ENCODE data around the gene PC.
A peak's percentile ranks its signal among the peaks of the same experiment; 100 is the strongest.
"Not testable (repeated sequence)": the region's sequence is repeated elsewhere in the genome, so short reads cannot be mapped to it uniquely, and the experiment has no call there.

The PC gene

DNA sequence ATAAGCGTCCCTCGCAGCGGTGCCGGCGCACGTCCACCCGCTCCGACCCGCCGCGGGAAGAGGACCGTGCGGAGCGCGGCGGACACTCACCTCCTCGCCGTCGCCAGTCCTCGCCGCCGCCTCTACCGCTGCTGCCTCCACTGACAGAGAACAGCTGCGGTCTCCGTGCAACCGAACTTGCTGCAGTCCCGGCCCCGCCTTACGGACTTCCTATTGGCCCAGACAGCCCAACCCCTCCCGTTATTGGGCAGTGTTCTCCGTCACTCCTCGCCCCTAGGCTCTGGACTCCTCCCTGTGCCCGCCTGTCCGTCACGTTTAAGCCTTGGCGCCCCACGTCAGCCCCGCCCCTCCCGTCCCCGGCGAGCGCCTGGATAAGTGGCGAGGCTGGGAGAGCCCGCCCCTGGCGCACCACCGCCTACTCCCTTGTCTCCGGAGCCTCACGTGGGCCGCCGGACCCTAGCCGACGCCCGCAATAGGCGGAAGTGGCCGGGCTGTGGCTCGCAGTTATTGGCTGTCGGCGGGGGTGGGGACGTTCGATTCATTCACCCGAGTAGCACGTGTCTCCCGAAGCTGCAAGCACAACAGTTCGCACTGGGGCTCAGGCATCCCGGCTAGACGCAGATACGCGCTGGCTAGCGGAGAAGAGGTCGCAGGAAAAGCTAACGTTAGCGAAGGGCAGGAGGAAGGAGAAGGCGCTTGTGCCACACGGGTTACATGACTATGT is at the start of gene PC:
TSS of gene PC (minus strand) at position 152 of the 724 bp plus-strand sequence. CDS start 86,224 bp downstream, outside the sequence.
- Histone ChIP-seq H3K4me1 (ENCODE audit: insufficient read depth, poor library complexity, severe bottlenecking) (peaks cover 21% of the 10 kb centered on the region), H3K9me3 (ENCODE audit: severe bottlenecking) (no peaks in the 10 kb centered on the region), H3K4me3 (ENCODE audit: severe bottlenecking) (peak within 1 kb of the TSS; percentile 63), H3K27me3 (ENCODE audit: insufficient read depth, poor library complexity, severe bottlenecking) (no peaks in the 10 kb centered on the region), H3K36me3 (ENCODE audit: low read depth) (no peaks in the 10 kb centered on the region), H3K27ac (ENCODE audit: poor library complexity, severe bottlenecking) (peak within 1 kb of the TSS; percentile 24)
- TF ChIP-seq, protein P1, sequence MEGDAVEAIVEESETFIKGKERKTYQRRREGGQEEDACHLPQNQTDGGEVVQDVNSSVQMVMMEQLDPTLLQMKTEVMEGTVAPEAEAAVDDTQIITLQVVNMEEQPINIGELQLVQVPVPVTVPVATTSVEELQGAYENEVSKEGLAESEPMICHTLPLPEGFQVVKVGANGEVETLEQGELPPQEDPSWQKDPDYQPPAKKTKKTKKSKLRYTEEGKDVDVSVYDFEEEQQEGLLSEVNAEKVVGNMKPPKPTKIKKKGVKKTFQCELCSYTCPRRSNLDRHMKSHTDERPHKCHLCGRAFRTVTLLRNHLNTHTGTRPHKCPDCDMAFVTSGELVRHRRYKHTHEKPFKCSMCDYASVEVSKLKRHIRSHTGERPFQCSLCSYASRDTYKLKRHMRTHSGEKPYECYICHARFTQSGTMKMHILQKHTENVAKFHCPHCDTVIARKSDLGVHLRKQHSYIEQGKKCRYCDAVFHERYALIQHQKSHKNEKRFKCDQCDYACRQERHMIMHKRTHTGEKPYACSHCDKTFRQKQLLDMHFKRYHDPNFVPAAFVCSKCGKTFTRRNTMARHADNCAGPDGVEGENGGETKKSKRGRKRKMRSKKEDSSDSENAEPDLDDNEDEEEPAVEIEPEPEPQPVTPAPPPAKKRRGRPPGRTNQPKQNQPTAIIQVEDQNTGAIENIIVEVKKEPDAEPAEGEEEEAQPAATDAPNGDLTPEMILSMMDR (IDR thresholded peaks at IDR 0.05; ENCODE audit: poor library complexity, severe bottlenecking): no peak
- ATAC-seq (ENCODE audit: low read depth) (peak; percentile 94), DNase-seq (ENCODE audit: low spot score) (peak; percentile 99)

DNA sequence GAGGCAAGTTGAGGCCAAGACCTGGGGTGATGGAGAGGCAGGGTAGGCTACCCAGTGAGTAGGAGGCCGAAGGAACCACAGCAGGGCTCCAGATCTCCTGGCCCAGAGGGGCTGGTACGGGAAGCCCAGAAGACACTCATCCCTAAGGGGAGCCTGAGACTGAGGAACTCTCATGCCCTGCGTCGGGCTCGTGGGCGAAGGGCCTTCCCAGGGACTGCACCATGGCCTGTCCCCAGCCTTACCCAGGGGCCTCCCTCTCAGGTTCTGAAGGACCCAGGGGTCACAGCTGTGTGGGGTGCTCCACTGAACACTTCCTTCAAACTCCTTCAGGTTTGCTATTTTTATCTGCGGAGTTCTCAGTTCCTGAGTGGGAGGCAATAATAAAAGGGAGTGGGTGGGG is 48.9 kb upstream of the PC start:
- Histone ChIP-seq H3K27ac (ENCODE audit: poor library complexity, severe bottlenecking) (no peak overlapping the region), H3K36me3 (ENCODE audit: low read depth) (no peaks in the 10 kb centered on the region), H3K4me1 (ENCODE audit: insufficient read depth, poor library complexity, severe bottlenecking) (no peaks in the 10 kb centered on the region), H3K9me3 (ENCODE audit: severe bottlenecking) (no peaks in the 10 kb centered on the region), H3K4me3 (ENCODE audit: severe bottlenecking) (no peak overlapping the region), H3K27me3 (ENCODE audit: insufficient read depth, poor library complexity, severe bottlenecking) (no peaks in the 10 kb centered on the region)
- DNase-seq (ENCODE audit: low spot score) (no peak), ATAC-seq (ENCODE audit: low read depth) (no peak)
- TF ChIP-seq, protein P1 (IDR thresholded peaks at IDR 0.05; ENCODE audit: poor library complexity, severe bottlenecking): no peak

DNA sequence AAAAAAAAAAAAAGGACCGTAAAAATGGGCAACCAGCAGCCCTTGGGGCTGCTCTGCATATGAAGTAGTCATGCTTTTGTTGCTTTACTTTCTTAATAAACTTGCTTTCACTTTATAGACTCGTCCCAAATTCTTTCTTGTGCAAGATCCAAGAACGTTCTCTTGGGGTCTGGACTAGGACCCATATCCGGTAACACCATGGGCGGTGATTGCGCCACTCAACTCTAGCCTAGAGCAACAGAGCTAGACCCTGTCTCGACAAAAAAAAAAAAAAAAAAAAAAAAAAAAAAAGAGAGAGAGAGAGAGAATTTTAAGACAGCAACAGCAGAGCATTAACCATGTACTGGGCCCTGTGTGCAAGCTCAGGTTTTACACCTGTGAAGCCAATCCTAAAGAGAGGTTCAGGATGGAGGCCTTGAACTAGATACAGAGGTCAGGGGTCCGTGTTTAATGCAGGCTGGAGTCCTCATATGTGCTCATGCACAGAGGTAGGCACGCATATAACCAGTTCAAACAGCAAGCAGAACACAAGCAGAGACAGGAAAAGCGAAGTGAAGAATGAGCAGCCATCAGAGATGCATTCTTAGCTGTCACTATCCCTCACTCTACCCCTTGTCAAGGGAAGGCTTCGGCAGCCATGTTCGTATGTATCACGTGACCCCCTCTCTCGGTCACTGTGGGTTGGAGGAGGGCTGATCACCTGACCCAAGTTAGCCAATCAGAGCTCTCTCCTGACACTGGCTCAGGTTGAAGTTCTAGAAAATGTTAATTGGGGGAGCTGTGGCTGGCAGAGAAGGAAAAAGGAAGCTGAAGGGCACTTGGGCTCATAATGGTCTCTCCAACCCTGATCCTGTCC is 48.1 kb upstream of the PC start:
- Histone ChIP-seq H3K27ac (ENCODE audit: poor library complexity, severe bottlenecking) (no peak overlapping the region), H3K4me3 (ENCODE audit: severe bottlenecking) (no peak overlapping the region), H3K36me3 (ENCODE audit: low read depth) (no peaks in the 10 kb centered on the region), H3K27me3 (ENCODE audit: insufficient read depth, poor library complexity, severe bottlenecking) (no peaks in the 10 kb centered on the region), H3K9me3 (ENCODE audit: severe bottlenecking) (no peaks in the 10 kb centered on the region), H3K4me1 (ENCODE audit: insufficient read depth, poor library complexity, severe bottlenecking) (no peaks in the 10 kb centered on the region)
- ATAC-seq (ENCODE audit: low read depth) (no peak), DNase-seq (ENCODE audit: low spot score) (no peak)
- TF ChIP-seq, protein P1 (IDR thresholded peaks at IDR 0.05; ENCODE audit: poor library complexity, severe bottlenecking): no peak

DNA sequence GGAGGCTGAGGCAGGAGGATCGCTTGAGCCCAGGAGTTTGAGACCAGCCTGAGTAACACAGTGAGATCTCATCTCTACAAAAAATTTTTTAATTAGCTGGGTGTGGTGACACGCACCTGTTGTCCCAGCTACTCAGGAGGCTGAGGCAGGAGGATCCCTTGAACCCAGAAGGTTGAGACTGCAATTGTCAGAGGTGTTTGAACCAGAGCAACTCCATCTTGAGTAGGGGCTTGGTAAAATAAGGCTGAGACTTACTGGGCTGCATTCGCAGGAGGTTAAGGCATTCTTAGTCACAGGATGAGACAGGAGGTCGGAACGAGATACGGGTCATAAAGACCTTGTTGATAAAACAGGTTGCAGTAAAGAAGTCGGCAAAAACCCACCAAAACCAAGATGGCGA is 47.0 kb upstream of the PC start:
- not testable (repeated sequence) for ATAC-seq (ENCODE audit: low read depth); H3K4me1 ChIP-seq (ENCODE audit: insufficient read depth, poor library complexity, severe bottlenecking); DNase-seq (ENCODE audit: low spot score); H3K9me3 ChIP-seq (ENCODE audit: severe bottlenecking); H3K4me3 ChIP-seq (ENCODE audit: severe bottlenecking); H3K36me3 ChIP-seq (ENCODE audit: low read depth); H3K27ac ChIP-seq (ENCODE audit: poor library complexity, severe bottlenecking); H3K27me3 ChIP-seq (ENCODE audit: insufficient read depth, poor library complexity, severe bottlenecking)

DNA sequence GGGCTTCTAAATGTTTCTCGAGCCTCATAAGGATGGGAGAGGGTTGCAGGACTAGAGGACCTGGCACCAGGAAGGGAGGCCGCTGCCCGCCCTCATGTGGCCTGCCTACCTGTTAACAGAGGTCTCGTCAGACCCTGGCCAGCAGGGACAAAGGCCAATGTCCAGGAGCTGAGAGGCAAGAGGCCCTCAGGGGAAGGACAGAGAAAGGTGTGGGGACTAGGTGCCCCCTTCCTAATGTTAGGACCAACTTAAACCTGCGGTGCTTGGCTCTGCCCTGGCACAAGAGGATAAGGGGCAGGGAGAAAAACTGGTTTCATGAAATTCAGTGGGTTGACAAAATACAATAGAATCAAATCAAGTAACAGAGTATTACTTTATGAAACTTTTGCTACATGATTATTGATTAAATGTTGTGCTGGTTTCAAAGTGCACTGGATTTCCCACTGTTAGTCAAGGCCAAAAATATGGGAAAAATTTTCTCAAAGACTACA is 44.8 kb upstream of the PC start:
- no peak for DNase-seq (ENCODE audit: low spot score)
- no peak overlapping the region for H3K4me3 ChIP-seq (ENCODE audit: severe bottlenecking)

More for the DNA sequence above, 44.8 kb upstream of the PC start:
- Histone ChIP-seq H3K4me1 (ENCODE audit: insufficient read depth, poor library complexity, severe bottlenecking) (no peaks in the 10 kb centered on the region), H3K9me3 (ENCODE audit: severe bottlenecking) (no peaks in the 10 kb centered on the region), H3K36me3 (ENCODE audit: low read depth) (no peaks in the 10 kb centered on the region), H3K27ac (ENCODE audit: poor library complexity, severe bottlenecking) (no peak overlapping the region), H3K27me3 (ENCODE audit: insufficient read depth, poor library complexity, severe bottlenecking) (no peaks in the 10 kb centered on the region)
- TF ChIP-seq, protein P1 (IDR thresholded peaks at IDR 0.05; ENCODE audit: poor library complexity, severe bottlenecking): no peak
- no peak for ATAC-seq (ENCODE audit: low read depth)
